ENCODE data around the gene GPD2.
"Not testable (repeated sequence)": the region's sequence is repeated elsewhere in the genome, so short reads cannot be mapped to it uniquely, and the experiment has no call there.

Gene GPD2

GRCh38 chr2:156615836-156616322, 179.7 kb downstream of the GPD2 start:
- ATAC-seq, result no peak

DNA sequence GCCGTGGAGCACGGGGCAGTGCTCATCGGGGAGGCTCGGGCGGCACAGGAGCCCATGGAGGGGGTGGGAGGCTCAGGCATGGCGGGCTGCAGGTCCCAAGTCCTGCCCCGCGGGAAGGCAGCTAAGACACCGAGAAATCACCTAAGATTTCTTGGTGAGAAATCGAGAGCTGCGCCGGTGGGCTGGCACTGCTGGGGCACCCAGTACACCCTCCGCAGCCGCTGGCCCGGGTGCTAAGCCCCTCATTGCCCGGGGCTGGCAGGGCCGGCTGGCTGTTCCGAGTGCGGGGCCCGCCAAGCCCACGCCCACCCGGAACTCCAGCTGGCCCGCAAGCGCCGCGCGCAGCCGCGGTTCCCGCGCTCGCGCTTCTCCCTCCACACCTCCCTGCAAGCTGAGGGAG, 181.9 kb downstream of the GPD2 start:
- not testable (repeated sequence) for ATAC-seq

More at GRCh38 chr2:156615836-156616322, 179.7 kb downstream of the GPD2 start:
- no peak for TF ChIP-seq SNAI2 (CRISPR knock-in tag; IDR thresholded peaks at IDR 0.05)
- no peak for TF ChIP-seq ARNTL (CRISPR knock-in tag; IDR thresholded peaks at IDR 0.05; ENCODE audit: borderline replicate concordance, low read depth)
- no peak for TF ChIP-seq TCF4 (CRISPR knock-in tag; IDR thresholded peaks at IDR 0.05; ENCODE audit: borderline replicate concordance)
- TF ChIP-seq ZNF565 (CRISPR knock-in tag; conservative IDR thresholded peaks at IDR 0.05; ENCODE audit: low read depth), result no peak
- TF ChIP-seq, protein P1, sequence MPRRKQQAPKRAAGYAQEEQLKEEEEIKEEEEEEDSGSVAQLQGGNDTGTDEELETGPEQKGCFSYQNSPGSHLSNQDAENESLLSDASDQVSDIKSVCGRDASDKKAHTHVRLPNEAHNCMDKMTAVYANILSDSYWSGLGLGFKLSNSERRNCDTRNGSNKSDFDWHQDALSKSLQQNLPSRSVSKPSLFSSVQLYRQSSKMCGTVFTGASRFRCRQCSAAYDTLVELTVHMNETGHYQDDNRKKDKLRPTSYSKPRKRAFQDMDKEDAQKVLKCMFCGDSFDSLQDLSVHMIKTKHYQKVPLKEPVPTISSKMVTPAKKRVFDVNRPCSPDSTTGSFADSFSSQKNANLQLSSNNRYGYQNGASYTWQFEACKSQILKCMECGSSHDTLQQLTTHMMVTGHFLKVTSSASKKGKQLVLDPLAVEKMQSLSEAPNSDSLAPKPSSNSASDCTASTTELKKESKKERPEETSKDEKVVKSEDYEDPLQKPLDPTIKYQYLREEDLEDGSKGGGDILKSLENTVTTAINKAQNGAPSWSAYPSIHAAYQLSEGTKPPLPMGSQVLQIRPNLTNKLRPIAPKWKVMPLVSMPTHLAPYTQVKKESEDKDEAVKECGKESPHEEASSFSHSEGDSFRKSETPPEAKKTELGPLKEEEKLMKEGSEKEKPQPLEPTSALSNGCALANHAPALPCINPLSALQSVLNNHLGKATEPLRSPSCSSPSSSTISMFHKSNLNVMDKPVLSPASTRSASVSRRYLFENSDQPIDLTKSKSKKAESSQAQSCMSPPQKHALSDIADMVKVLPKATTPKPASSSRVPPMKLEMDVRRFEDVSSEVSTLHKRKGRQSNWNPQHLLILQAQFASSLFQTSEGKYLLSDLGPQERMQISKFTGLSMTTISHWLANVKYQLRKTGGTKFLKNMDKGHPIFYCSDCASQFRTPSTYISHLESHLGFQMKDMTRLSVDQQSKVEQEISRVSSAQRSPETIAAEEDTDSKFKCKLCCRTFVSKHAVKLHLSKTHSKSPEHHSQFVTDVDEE (CRISPR knock-in tag; IDR thresholded peaks at IDR 0.05), result no peak
- TF ChIP-seq CREB5 (CRISPR knock-in tag; IDR thresholded peaks at IDR 0.05; ENCODE audit: low read depth), result no peak
- TF ChIP-seq POU6F1 (CRISPR knock-in tag; IDR thresholded peaks at IDR 0.05; ENCODE audit: borderline replicate concordance, low read depth), result no peak

DNA sequence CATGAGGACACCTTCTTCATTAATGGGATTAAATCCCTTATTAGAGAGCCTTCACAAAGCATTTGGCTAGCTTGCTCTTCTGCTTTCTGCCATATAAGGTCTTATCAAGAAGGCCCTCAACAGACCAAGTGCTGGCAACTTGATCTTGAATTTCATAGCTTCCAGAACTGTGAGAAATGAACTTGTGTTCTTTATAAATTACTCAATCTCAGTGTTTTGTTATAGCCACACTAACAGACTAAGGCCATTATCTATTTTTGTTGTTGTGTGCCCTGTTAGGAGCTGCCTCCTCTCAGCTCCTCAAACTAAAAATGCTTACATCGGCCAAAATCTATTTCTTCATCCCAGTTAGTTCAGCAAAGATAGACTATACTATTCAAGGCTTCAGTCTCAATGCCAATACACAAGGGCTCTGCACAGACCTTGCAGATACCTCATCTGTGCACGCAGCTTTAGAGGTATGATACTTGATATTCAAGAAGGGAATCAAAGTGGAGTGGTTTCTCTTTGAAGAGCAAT, 182.9 kb downstream of the GPD2 start:
- TF ChIP-seq ZC3H10 (CRISPR knock-in tag; IDR thresholded peaks at IDR 0.05) (no peak), ISL1 (CRISPR knock-in tag; IDR thresholded peaks at IDR 0.05) (no peak), BACH2 (CRISPR knock-in tag; IDR thresholded peaks at IDR 0.05; ENCODE audit: borderline replicate concordance) (no peak), POU6F1 (CRISPR knock-in tag; IDR thresholded peaks at IDR 0.05; ENCODE audit: borderline replicate concordance, low read depth) (no peak), RARB (CRISPR knock-in tag; IDR thresholded peaks at IDR 0.05) (no peak), SNAI2 (CRISPR knock-in tag; IDR thresholded peaks at IDR 0.05) (no peak)
- TF ChIP-seq, protein P2, sequence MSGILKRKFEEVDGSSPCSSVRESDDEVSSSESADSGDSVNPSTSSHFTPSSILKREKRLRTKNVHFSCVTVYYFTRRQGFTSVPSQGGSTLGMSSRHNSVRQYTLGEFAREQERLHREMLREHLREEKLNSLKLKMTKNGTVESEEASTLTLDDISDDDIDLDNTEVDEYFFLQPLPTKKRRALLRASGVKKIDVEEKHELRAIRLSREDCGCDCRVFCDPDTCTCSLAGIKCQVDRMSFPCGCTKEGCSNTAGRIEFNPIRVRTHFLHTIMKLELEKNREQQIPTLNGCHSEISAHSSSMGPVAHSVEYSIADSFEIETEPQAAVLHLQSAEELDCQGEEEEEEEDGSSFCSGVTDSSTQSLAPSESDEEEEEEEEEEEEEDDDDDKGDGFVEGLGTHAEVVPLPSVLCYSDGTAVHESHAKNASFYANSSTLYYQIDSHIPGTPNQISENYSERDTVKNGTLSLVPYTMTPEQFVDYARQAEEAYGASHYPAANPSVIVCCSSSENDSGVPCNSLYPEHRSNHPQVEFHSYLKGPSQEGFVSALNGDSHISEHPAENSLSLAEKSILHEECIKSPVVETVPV (CRISPR knock-in tag; IDR thresholded peaks at IDR 0.05), result no peak
- TF ChIP-seq, protein P3, sequence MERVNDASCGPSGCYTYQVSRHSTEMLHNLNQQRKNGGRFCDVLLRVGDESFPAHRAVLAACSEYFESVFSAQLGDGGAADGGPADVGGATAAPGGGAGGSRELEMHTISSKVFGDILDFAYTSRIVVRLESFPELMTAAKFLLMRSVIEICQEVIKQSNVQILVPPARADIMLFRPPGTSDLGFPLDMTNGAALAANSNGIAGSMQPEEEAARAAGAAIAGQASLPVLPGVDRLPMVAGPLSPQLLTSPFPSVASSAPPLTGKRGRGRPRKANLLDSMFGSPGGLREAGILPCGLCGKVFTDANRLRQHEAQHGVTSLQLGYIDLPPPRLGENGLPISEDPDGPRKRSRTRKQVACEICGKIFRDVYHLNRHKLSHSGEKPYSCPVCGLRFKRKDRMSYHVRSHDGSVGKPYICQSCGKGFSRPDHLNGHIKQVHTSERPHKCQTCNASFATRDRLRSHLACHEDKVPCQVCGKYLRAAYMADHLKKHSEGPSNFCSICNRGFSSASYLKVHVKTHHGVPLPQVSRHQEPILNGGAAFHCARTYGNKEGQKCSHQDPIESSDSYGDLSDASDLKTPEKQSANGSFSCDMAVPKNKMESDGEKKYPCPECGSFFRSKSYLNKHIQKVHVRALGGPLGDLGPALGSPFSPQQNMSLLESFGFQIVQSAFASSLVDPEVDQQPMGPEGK (CRISPR knock-in tag; IDR thresholded peaks at IDR 0.05; ENCODE audit: borderline replicate concordance), result no peak
- ATAC-seq, result no peak

DNA sequence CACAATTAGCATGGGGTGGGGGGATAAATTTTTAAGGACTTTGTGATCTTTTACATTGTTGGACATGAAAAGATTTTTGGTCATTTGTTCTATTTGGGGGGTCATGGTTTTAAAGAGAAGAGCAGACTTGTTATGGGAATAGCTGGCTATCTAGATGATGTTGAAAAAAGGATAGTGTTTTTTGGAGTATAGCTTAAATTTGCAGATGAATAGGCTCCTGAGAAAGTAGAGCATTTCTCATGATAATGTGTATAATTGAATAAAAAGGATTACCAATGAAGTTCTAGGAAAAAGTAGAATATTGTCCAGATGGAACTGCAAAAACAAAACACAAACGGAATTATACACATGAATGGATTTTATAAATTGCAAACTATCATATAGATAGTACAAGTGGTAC, 186.3 kb downstream of the GPD2 start:
- TF ChIP-seq ZFP30 (CRISPR knock-in tag; IDR thresholded peaks at IDR 0.05), result no peak
- no peak for TF ChIP-seq PPARA (CRISPR knock-in tag; IDR thresholded peaks at IDR 0.05; ENCODE audit: borderline replicate concordance)
- no peak for TF ChIP-seq ZC3H10 (CRISPR knock-in tag; IDR thresholded peaks at IDR 0.05)
- no peak for TF ChIP-seq ZFP3 (CRISPR knock-in tag; IDR thresholded peaks at IDR 0.05)
- no peak for ATAC-seq

Data from SK-N-SH treated with all-trans-retinoic acid at 6 μM for 48 hours (cell line).